HCT116 (cell line): ENCODE results near the gene RSPH9. TPM values are rescaled to one million over a fixed set of nuclear protein-coding genes. Genes with fewer than 3 reads are reported as not detected.

ENCODE experiments used
- ATAC-seq: fragments of 200-7000 bp; cut with Tn5 transposase; 2 replicates; pipeline ENCODE4 v1.9.1; 2020; ENCODE audit warnings: mild to moderate bottlenecking, moderate library complexity
- BruUV-seq: library from RNA; stranded (reverse); fragments of 400-500 nt; replicated peaks from 2 replicates; lab custom pipeline; 2021; lab: Mats Ljungman, UMichigan
- CTCF ChIA-PET: fragments of 300-600 bp; sonication (Branson Sonifier 250); formaldehyde crosslinking; loops from one replicate; lab custom pipeline; 2021; ENCODE audit warnings: antibody characterized with exemption; lab: Charles Lee
- POLR2A ChIA-PET: fragments of 300-600, 350-600 bp; sonication (Branson Sonifier 250); formaldehyde crosslinking; loops from one replicate; lab custom pipeline; 2021; ENCODE audit warnings: antibody characterized with exemption; lab: Charles Lee
- RAD21 ChIA-PET, 2 experiments: fragments of 300-600 bp; sonication (Branson Sonifier 250); formaldehyde crosslinking; loops; one replicate each; lab custom pipeline; 2023; ENCODE audit warnings: low total read pairs in 2 of 2; ENCODE audit not compliant: uncharacterized antibody in 2 of 2, unreplicated experiment in 2 of 2, low non-redundant PET in 1 of 2; lab: Charles Lee
- DNase-seq: peaks from one replicate; pipeline ENCODE4 v3.0.0-alpha.2; 2010; ENCODE audit warnings: low read depth, low spot score
- H2AFZ ChIP-seq: fragments of 200-600 bp; shearing (Covaris generic), sonication (generic); 2 replicates; pipeline ENCODE4 v1.6.1; 2017; ENCODE audit warnings: low read depth, mixed run types, mixed read lengths, antibody characterized with exemption, low read length; ENCODE audit not compliant: poor library complexity, severe bottlenecking
- H3K27ac ChIP-seq: 2 replicates; pipeline ENCODE4 v1.5.1; 2012; ENCODE audit warnings: low read depth, low read length
- H3K27me3 ChIP-seq: fragments of 200-600 bp; sonication (generic); 2 replicates; pipeline ENCODE4 v1.6.1; 2016; ENCODE audit warnings: mixed run types, low read length, mixed read lengths; ENCODE audit not compliant: insufficient read depth
- H3K36me3 ChIP-seq, 2 experiments: fragments of 200-500 bp in 1 of 2; fragments of 200-600 bp in 1 of 2; sonication (Bioruptor generic) in 1 of 2; sonication (generic) in 1 of 2; 2 replicates each; pipeline versions ENCODE4 v1.5.1 to v1.6.1; 2014 to 2016; ENCODE audit warnings: low read length in 2 of 2, inconsistent platforms in 1 of 2, mixed read lengths in 1 of 2, mixed run types in 1 of 2; ENCODE audit not compliant: insufficient read depth in 2 of 2, control insufficient read depth in 1 of 2
- H3K4me1 ChIP-seq, 2 experiments: fragments of 200-600 bp in 1 of 2; sonication (generic) in 1 of 2; 2 replicates each; pipeline versions ENCODE4 v1.5.1 to v1.6.1; 2012 to 2017; ENCODE audit warnings: low read length in 2 of 2, inconsistent platforms in 1 of 2, mild to moderate bottlenecking in 1 of 2, mixed read lengths in 1 of 2, mixed run types in 1 of 2, moderate library complexity in 1 of 2; ENCODE audit not compliant: insufficient read depth in 2 of 2, control insufficient read depth in 1 of 2
- H3K4me2 ChIP-seq: fragments of 200-600 bp; sonication (generic); 2 replicates; pipeline ENCODE4 v1.6.1; 2017; ENCODE audit warnings: mixed run types, low read length, mixed read lengths
- H3K4me3 ChIP-seq, 2 experiments: fragments of 200-600 bp in 1 of 2; sonication (generic) in 1 of 2; replicated peaks in 1 of 2; 2 replicates each; pipeline ENCODE4 v1.5.1; 2011 to 2016; ENCODE audit warnings: low read length in 2 of 2, control low read depth in 1 of 2, low read depth in 1 of 2, mild to moderate bottlenecking in 1 of 2, mixed read lengths in 1 of 2, mixed run types in 1 of 2
- H3K79me2 ChIP-seq: fragments of 200-600 bp; sonication (generic); 2 replicates; pipeline ENCODE4 v1.6.1; 2017; ENCODE audit warnings: mild to moderate bottlenecking, mixed run types, low read length, moderate library complexity, mixed read lengths; ENCODE audit not compliant: insufficient read depth
- H3K9ac ChIP-seq: fragments of 200-600 bp; sonication (generic); 2 replicates; pipeline ENCODE4 v1.6.1; 2016; ENCODE audit warnings: low read length, mixed read lengths
- H3K9me2 ChIP-seq: fragments of 200-600 bp; sonication (generic), shearing (Covaris generic); 2 replicates; pipeline ENCODE4 v1.6.1; 2017; ENCODE audit warnings: mixed run types, mild to moderate bottlenecking, moderate library complexity; ENCODE audit not compliant: insufficient read depth
- H3K9me3 ChIP-seq, 2 experiments: fragments of 200-500 bp in 1 of 2; fragments of 200-600 bp in 1 of 2; sonication (Bioruptor generic) in 1 of 2; sonication (generic) in 1 of 2; 2 replicates each; pipeline ENCODE4 v1.6.1; 2014 to 2017; ENCODE audit warnings: low read length in 2 of 2, mixed read lengths in 2 of 2, inconsistent platforms in 1 of 2, low read depth in 1 of 2, mild to moderate bottlenecking in 1 of 2, mixed run types in 1 of 2, moderate library complexity in 1 of 2; ENCODE audit not compliant: control insufficient read depth in 1 of 2, insufficient read depth in 1 of 2
- H4K20me1 ChIP-seq: fragments of 200-600 bp; sonication (generic), shearing (Covaris generic); 2 replicates; pipeline ENCODE4 v1.6.1; 2017; ENCODE audit warnings: mixed run types, mild to moderate bottlenecking, moderate library complexity; ENCODE audit not compliant: insufficient read depth
- CBX3 ChIP-seq: IDR thresholded peaks from 2 replicates; pipeline ENCODE4 v1.6.1; 2012; ENCODE audit warnings: low read depth
- EGR1 ChIP-seq: IDR thresholded peaks from 2 replicates; pipeline ENCODE4 v1.6.1; 2012; ENCODE audit warnings: low read depth
- FOSL1 ChIP-seq: IDR thresholded peaks from 2 replicates; pipeline ENCODE4 v1.6.1; 2012; ENCODE audit warnings: low read depth
- JUND ChIP-seq: IDR thresholded peaks from 2 replicates; pipeline ENCODE4 v1.6.1; 2012
- SIN3A ChIP-seq: IDR thresholded peaks from 2 replicates; pipeline ENCODE4 v1.6.1; 2012; ENCODE audit warnings: low read depth
- SP1 ChIP-seq: IDR thresholded peaks from 2 replicates; pipeline ENCODE4 v1.6.1; 2012; ENCODE audit warnings: low read depth
- TCF7L2 ChIP-seq: IDR thresholded peaks from 2 replicates; pipeline ENCODE4 v1.7.0; 2011; ENCODE audit warnings: borderline replicate concordance, inconsistent platforms; ENCODE audit not compliant: insufficient read depth, insufficient read length; ENCODE audit errors: extremely low read depth
- YY1 ChIP-seq: IDR thresholded peaks from 2 replicates; pipeline ENCODE4 v1.6.1; 2011; ENCODE audit warnings: low read length, low read depth, moderate library complexity, mild to moderate bottlenecking; ENCODE audit not compliant: insufficient replicate concordance; ENCODE audit errors: extremely low read depth
- ZFX ChIP-seq: fragments of 450-650 bp; IDR thresholded peaks from 2 replicates; pipeline ENCODE4 v1.6.1; 2017
- intact Hi-C: fragments of 100-400 bp; cut with micrococcal nuclease; formaldehyde crosslinking; loops from 2 replicates; pipeline ENCODE4 v1.10.0; 2022
- total RNA-seq: library from RNA; stranded (reverse); gene quantifications from one replicate; pipeline ENCODE4 v1.2.1, GENCODE V29; 2021; ENCODE audit not compliant: unreplicated experiment

Gene RSPH9
- total RNA-seq, 1 experiment from 2014 or later, result not detected

DNA sequence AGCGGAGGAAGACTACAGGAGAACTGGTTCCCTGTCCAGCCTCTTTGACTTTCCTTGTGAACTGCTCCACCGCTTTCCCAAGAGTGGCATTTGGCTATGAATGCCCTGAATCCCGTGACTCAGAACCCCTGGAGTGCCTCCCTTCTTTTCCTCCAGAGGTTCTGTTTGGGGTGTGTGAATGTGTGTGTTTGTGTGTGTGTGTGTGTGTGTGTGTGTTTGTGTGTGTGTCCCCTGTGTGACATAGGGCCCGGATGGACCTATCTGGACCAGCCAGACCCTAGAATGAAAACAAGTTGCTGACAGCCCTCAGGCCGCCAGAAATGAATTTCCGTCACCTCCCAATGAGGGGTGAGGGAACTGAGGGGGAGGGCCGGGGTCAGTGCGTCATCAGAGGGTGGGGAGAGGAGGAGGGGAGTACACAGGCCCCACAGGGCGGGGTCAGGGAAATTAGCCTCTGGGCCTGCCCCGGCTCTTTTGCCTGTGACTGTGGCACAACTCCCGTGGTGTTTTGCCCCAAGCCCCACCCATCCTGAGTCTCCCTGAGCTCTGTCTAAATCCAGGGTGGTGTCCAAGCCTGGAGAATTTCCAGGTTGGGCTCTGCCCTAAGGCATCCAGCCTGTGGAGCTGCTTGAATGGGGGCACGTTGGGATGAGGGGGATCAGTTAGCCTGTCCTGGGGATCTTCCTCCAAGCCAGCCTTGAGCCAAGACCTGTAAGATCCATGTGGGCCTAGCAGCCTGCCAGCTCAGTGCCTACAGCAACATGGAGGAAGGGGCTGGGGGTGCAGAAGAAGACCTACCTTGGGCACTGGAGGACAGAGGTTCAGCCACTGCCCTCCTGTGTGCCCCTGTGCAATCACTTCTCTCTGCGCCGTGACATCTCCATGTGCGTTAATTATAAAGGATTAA lies 58.0 kb downstream of the RSPH9 start (continued):
- no peak for TF ChIP-seq TCF7L2
- peak; percentile 59; the same call in 1 of the 2 replicates for TF ChIP-seq ZFX
- TF ChIP-seq EGR1, result no peak
- no peak for TF ChIP-seq SIN3A
- no peak for TF ChIP-seq YY1

- Histone ChIP-seq H3K9ac (peak overlapping the region; percentile 56; the same call in 1 of the 2 replicates), H3K4me2 (peak overlapping the region; percentile 82), H3K9me2 (no peaks in the 10 kb centered on the region), H3K9me3 (no peaks in the 10 kb centered on the region), H3K4me3 (no peak overlapping the region), H4K20me1 (no peaks in the 10 kb centered on the region), H3K27ac (peak overlapping the region; percentile 64; the same call in 1 of the 2 replicates), H3K36me3 (no peaks in the 10 kb centered on the region), H3K4me1 (peaks cover 33 to 42% of the 10 kb centered on the region in 2 experiments), H2AFZ (peak overlapping the region; percentile 63), H3K79me2 (no peaks in the 10 kb centered on the region), H3K27me3 (no peaks in the 10 kb centered on the region)
- intact Hi-C loops, result no loop called here
- ChIA-PET POLR2A (interaction anchor here (0.9 to 1.2 kb wide), 4 partner anchors 11 to 69 kb away, joined by 3 to 5 read pairs (median 4); no protein-coding TSS in a partner anchor), RAD21 (no interaction called here), CTCF (interaction anchor here (1.0 to 1.8 kb wide), 3 partner anchors 21 to 375 kb away, joined by 3 to 6 read pairs (median 6); no protein-coding TSS in a partner anchor)
- TF ChIP-seq ZFX, result no peak
- no peak for TF ChIP-seq FOSL1
- TF ChIP-seq TCF7L2, result no peak
- TF ChIP-seq CBX3, result peak; percentile 48; the same call in 1 of the 2 replicates
- TF ChIP-seq EGR1, result no peak
- TF ChIP-seq JUND, result no peak
- no peak for TF ChIP-seq SP1
- no peak for ATAC-seq
- DNase-seq, result no peak
- BruUV-seq, result no TSS peak
These were observed 58.9 kb downstream of the RSPH9 start for GRCh38 chr6:43703512-43704429.
